SU-DHL-6 (cell line): ENCODE results near the gene MED4.

Experiments
- EZH2phosphoT487 ChIP-seq: fragments of 200-600 bp; sonication (generic), shearing (Covaris generic); conservative IDR thresholded peaks from 2 replicates; pipeline ENCODE4 v1.6.1; 2018; ENCODE audit warnings: mild to moderate bottlenecking, antibody characterized with exemption, low read length, moderate library complexity, mixed read lengths
- TF ChIP-seq, protein P1 (sequence below): fragments of 200-600 bp; sonication (generic); IDR thresholded peaks from one replicate; pipeline ENCODE4 v1.5.1; 2017; ENCODE audit warnings: antibody characterized with exemption, mild to moderate bottlenecking, low read length, moderate library complexity; ENCODE audit not compliant: insufficient read depth, poor library complexity, severe bottlenecking

DNA sequence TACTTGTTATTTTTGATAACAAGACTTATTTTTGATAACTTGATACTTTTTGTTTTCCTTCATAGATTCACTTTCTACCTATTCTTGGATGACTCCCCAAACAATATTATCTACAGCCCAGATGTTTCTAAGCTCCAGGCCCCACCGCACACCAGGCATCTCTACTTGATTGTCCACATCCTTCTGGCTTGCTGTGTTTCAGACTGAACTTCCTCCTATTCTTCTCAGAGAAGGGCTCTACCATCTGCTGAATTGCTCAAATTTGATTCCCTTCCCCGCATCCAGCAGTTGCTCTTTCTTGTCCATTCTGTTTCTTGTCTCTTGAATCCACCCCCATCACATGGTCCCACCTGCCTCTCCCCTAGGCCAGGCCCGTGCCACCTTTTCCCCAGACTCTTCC lies 44.4 kb downstream of the MED4 start:
- TF ChIP-seq, protein P1, sequence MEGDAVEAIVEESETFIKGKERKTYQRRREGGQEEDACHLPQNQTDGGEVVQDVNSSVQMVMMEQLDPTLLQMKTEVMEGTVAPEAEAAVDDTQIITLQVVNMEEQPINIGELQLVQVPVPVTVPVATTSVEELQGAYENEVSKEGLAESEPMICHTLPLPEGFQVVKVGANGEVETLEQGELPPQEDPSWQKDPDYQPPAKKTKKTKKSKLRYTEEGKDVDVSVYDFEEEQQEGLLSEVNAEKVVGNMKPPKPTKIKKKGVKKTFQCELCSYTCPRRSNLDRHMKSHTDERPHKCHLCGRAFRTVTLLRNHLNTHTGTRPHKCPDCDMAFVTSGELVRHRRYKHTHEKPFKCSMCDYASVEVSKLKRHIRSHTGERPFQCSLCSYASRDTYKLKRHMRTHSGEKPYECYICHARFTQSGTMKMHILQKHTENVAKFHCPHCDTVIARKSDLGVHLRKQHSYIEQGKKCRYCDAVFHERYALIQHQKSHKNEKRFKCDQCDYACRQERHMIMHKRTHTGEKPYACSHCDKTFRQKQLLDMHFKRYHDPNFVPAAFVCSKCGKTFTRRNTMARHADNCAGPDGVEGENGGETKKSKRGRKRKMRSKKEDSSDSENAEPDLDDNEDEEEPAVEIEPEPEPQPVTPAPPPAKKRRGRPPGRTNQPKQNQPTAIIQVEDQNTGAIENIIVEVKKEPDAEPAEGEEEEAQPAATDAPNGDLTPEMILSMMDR: no peak
- no peak for TF ChIP-seq EZH2phosphoT487
